ENCODE measurements around the gene CDC14A. TPM values are rescaled to one million over a fixed set of nuclear protein-coding genes. Genes with fewer than 3 reads are reported as not detected.

Gene CDC14A
- total RNA-seq, 4 donors from 2014 or later: 18.6 to 40.6 (median 28.8) TPM

- peak in 1 of 2 donors; percentile 68 for DNase-seq (ENCODE audit: low spot score in 2 of 2)
- TF ChIP-seq EP300 (IDR thresholded peaks at IDR 0.05): peak; percentile 46 to 90
- TF ChIP-seq POLR2A (IDR thresholded peaks at IDR 0.05): no peak
- TF ChIP-seq CTCF (IDR thresholded peaks at IDR 0.05): no peak
- H3K9me3 ChIP-seq: no peaks in the 10 kb centered on the region
- H3K27ac ChIP-seq: peak overlapping the region in 3 of 4 donors; percentile 55 to 80 (median 71)
- H3K4me3 ChIP-seq: no peak overlapping the region
- peaks cover 0 to 39% (median 9%) of the 10 kb centered on the region in 4 donors for H3K4me1 ChIP-seq
- WGBS, 2 donors: 49 to 55% methylated on average over 3 of the region's 3 CpGs
- peaks cover 0 to under 1% of the 10 kb centered on the region in 2 donors for H3K27me3 ChIP-seq
- H3K36me3 ChIP-seq: no peaks in the 10 kb centered on the region
These were observed 178.7 kb downstream of the CDC14A start for GRCh38 chr1:100530880-100531487.

- DNase-seq (ENCODE audit: low spot score in 2 of 2): no peak
- 62 to 63% methylated on average over 7 of the region's 7 CpGs for WGBS, 2 donors
- Histone ChIP-seq H3K27ac (no peak overlapping the region), H3K27me3 (peaks cover 0 to 9% of the 10 kb centered on the region in 2 donors), H3K9me3 (no peaks in the 10 kb centered on the region), H3K4me1 (peaks cover 0 to 39% (median 9%) of the 10 kb centered on the region in 4 donors), H3K4me3 (no peak overlapping the region), H3K36me3 (no peaks in the 10 kb centered on the region)
- no peak for TF ChIP-seq CTCF (IDR thresholded peaks at IDR 0.05)
- TF ChIP-seq EP300 (IDR thresholded peaks at IDR 0.05): no peak
- TF ChIP-seq POLR2A (IDR thresholded peaks at IDR 0.05): no peak
These were observed 180.3 kb downstream of the CDC14A start for GRCh38 chr1:100532645-100533044.

- Histone ChIP-seq H3K9me3 (no peaks in the 10 kb centered on the region), H3K27ac (no peak overlapping the region), H3K27me3 (peaks cover 0 to 30% of the 10 kb centered on the region in 2 donors), H3K36me3 (no peaks in the 10 kb centered on the region), H3K4me3 (no peak overlapping the region), H3K4me1 (peaks cover 0 to 41% (median 19%) of the 10 kb centered on the region in 4 donors)
- no peak for DNase-seq (ENCODE audit: low spot score in 2 of 2)
- TF ChIP-seq POLR2A (IDR thresholded peaks at IDR 0.05) (no peak), CTCF (IDR thresholded peaks at IDR 0.05) (no peak), EP300 (IDR thresholded peaks at IDR 0.05) (no peak)
- 45 to 46% methylated on average over 2 of the region's 2 CpGs for WGBS, 2 donors
These were observed 183.0 kb downstream of the CDC14A start for GRCh38 chr1:100535264-100535663.

GRCh38 chr1:100536031-100536430 is 183.7 kb downstream of the CDC14A start:
- TF ChIP-seq EP300 (IDR thresholded peaks at IDR 0.05) (no peak), CTCF (IDR thresholded peaks at IDR 0.05) (no peak), POLR2A (IDR thresholded peaks at IDR 0.05) (no peak)
- Histone ChIP-seq H3K27me3 (peaks cover 0 to 38% of the 10 kb centered on the region in 2 donors), H3K27ac (no peak overlapping the region), H3K36me3 (no peaks in the 10 kb centered on the region), H3K4me1 (peaks cover 0 to 35% (median 16%) of the 10 kb centered on the region in 4 donors), H3K4me3 (no peak overlapping the region), H3K9me3 (no peaks in the 10 kb centered on the region)
- DNase-seq (ENCODE audit: low spot score in 2 of 2): no peak
- WGBS, 2 donors: 81 to 85% methylated on average over 3 of the region's 3 CpGs

GRCh38 chr1:100538913-100539835 is 186.9 kb downstream of the CDC14A start:
- 2 to 3% methylated on average over 39 to 56 of the region's 105 CpGs for WGBS, 2 donors
- no peak for DNase-seq (ENCODE audit: low spot score in 2 of 2)
- TF ChIP-seq POLR2A (IDR thresholded peaks at IDR 0.05) (no peak), CTCF (IDR thresholded peaks at IDR 0.05) (peak in 1 of 5 experiments; percentile 19)

More at GRCh38 chr1:100538913-100539835, 186.9 kb downstream of the CDC14A start:
- peaks cover 0 to 23% (median 10%) of the 10 kb centered on the region in 4 donors for H3K4me1 ChIP-seq
- peak overlapping the region; percentile 19 to 54 (median 36) for H3K4me3 ChIP-seq
- no peaks in the 10 kb centered on the region for H3K9me3 ChIP-seq
- no peaks in the 10 kb centered on the region for H3K36me3 ChIP-seq
- H3K27ac ChIP-seq: no peak overlapping the region
- H3K27me3 ChIP-seq: peaks cover 0 to 41% of the 10 kb centered on the region in 2 donors

All from tibial nerve (tissue), 4 donors.